ENCODE data around the gene OGFR. TPM values are rescaled to one million over a fixed set of nuclear protein-coding genes. Genes with fewer than 3 reads are reported as not detected.
A peak's percentile ranks its signal among the peaks of the same experiment; 100 is the strongest.

The OGFR gene
- total RNA-seq, 6 experiments from 2014 or later: 40.7 to 48.1 (median 47.0) TPM

GRCh38 chr20:62832212-62832922, 27.7 kb downstream of the OGFR start:
- 12% methylated on average over 9 of the region's 22 CpGs for WGBS (ENCODE audit: insufficient coverage, low coverage, low lambda C conversion rate, missing lambda C conversion rate)
- DNase-seq (peak; percentile 76 to 86 (median 85)), ATAC-seq (peak; percentile 66 to 79 (median 75))
- TF ChIP-seq CTCF (IDR thresholded peaks at IDR 0.05): no peak
- TF ChIP-seq POLR2A (IDR thresholded peaks at IDR 0.05): no peak
- H3K27ac ChIP-seq: peak overlapping the region in 2 of 3 donors; percentile 66 to 79
- peak overlapping the region in 2 of 3 donors; percentile 21 to 37 for H3K4me3 ChIP-seq
- no peaks in the 10 kb centered on the region for H3K27me3 ChIP-seq
- peaks cover 0 to 26% (median 6%) of the 10 kb centered on the region in 4 donors for H3K4me1 ChIP-seq
- intact Hi-C loops (cut with DNase I): no loop called here
- no peaks in the 10 kb centered on the region for H3K36me3 ChIP-seq
- no peaks in the 10 kb centered on the region for H3K9me3 ChIP-seq

GRCh38 chr20:62832951-62833391, 28.3 kb downstream of the OGFR start:
- 18% methylated on average over 9 of the region's 14 CpGs for WGBS (ENCODE audit: insufficient coverage, low coverage, low lambda C conversion rate, missing lambda C conversion rate)
- Histone ChIP-seq H3K4me3 (peak overlapping the region in 2 of 3 donors; percentile 10 to 37), H3K27me3 (no peaks in the 10 kb centered on the region), H3K9me3 (no peaks in the 10 kb centered on the region), H3K36me3 (no peaks in the 10 kb centered on the region), H3K27ac (peak overlapping the region in 2 of 3 donors; percentile 66 to 79), H3K4me1 (peaks cover 0 to 30% (median 6%) of the 10 kb centered on the region in 4 donors)
- ATAC-seq: peak; percentile 74 to 80 (median 78)
- TF ChIP-seq POLR2A (IDR thresholded peaks at IDR 0.05) (peak; percentile 35), CTCF (IDR thresholded peaks at IDR 0.05) (no peak)
- intact Hi-C loops (cut with DNase I): no loop called here
- peak; percentile 81 to 94 (median 93) for DNase-seq

GRCh38 chr20:62834967-62835730, 30.5 kb downstream of the OGFR start:
- Histone ChIP-seq H3K27me3 (no peaks in the 10 kb centered on the region), H3K4me3 (no peak overlapping the region), H3K4me1 (peaks cover 0 to 38% (median 6%) of the 10 kb centered on the region in 4 donors), H3K36me3 (no peaks in the 10 kb centered on the region), H3K27ac (no peak overlapping the region), H3K9me3 (no peaks in the 10 kb centered on the region)
- WGBS (ENCODE audit: insufficient coverage, low coverage, low lambda C conversion rate, missing lambda C conversion rate): 90% methylated on average over 13 of the region's 24 CpGs
- ATAC-seq (no peak), DNase-seq (no peak)
- TF ChIP-seq POLR2A (IDR thresholded peaks at IDR 0.05) (no peak), CTCF (IDR thresholded peaks at IDR 0.05) (no peak)
- intact Hi-C loops (cut with DNase I): no loop called here

- TF ChIP-seq CTCF (IDR thresholded peaks at IDR 0.05): no peak
- no peak for TF ChIP-seq POLR2A (IDR thresholded peaks at IDR 0.05)
- peaks cover 0 to 37% (median 6%) of the 10 kb centered on the region in 4 donors for H3K4me1 ChIP-seq
- DNase-seq: no peak
- H3K36me3 ChIP-seq: no peaks in the 10 kb centered on the region
- H3K4me3 ChIP-seq: no peak overlapping the region
- WGBS (ENCODE audit: insufficient coverage, low coverage, low lambda C conversion rate, missing lambda C conversion rate): 66% methylated on average over 17 of the region's 52 CpGs
- no peaks in the 10 kb centered on the region for H3K9me3 ChIP-seq
- H3K27me3 ChIP-seq: no peaks in the 10 kb centered on the region
- intact Hi-C loops (cut with DNase I): no loop called here
- no peak for ATAC-seq
- no peak overlapping the region for H3K27ac ChIP-seq
These were observed 31.6 kb downstream of the OGFR start for GRCh38 chr20:62835931-62836861.
